ENCODE measurements around the gene FAM219A.

DNA sequence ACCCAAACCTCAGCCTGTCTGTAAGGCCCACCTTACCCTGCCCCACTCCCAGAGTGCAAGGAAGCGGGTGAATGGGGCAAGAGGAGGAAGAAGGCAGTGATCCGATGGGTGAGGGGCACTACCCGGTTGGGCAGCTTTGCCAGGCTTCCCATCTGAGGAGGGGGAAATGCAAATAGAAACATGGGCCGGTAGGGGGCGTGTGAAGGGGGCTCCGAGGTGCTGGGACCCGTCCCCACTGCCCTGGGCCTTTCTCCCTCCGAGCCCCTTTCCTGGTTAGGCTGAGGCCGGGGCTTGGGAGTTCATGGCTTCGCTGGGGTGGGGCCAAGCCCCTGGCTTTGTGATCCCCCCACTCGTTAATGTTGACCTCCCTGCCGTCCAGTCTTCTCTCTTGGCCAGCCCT lies 58.1 kb downstream of the FAM219A start:
- TF ChIP-seq, protein P1, sequence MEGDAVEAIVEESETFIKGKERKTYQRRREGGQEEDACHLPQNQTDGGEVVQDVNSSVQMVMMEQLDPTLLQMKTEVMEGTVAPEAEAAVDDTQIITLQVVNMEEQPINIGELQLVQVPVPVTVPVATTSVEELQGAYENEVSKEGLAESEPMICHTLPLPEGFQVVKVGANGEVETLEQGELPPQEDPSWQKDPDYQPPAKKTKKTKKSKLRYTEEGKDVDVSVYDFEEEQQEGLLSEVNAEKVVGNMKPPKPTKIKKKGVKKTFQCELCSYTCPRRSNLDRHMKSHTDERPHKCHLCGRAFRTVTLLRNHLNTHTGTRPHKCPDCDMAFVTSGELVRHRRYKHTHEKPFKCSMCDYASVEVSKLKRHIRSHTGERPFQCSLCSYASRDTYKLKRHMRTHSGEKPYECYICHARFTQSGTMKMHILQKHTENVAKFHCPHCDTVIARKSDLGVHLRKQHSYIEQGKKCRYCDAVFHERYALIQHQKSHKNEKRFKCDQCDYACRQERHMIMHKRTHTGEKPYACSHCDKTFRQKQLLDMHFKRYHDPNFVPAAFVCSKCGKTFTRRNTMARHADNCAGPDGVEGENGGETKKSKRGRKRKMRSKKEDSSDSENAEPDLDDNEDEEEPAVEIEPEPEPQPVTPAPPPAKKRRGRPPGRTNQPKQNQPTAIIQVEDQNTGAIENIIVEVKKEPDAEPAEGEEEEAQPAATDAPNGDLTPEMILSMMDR (IDR thresholded peaks at IDR 0.05), result no peak
- no peak for TF ChIP-seq POLR2A (IDR thresholded peaks at IDR 0.05)

Measured in lower leg skin (tissue), 3 donors.